Endothelial cell of umbilical vein (primary cell): ENCODE results near the gene CDR2. TPM values are rescaled to one million over a fixed set of nuclear protein-coding genes. Genes with fewer than 3 reads are reported as not detected.

Source experiments
- BruUV-seq: library from RNA; stranded (reverse); fragments of 400-500 nt; replicated peaks from 2 replicates; lab custom pipeline; 2021; lab: Mats Ljungman, UMichigan
- CTCF ChIA-PET: fragments of 300-600, 350-600 bp; sonication (Branson Sonifier 250); formaldehyde crosslinking; loops from one replicate; lab custom pipeline; 2021; ENCODE audit warnings: antibody characterized with exemption, inconsistent platforms; lab: Charles Lee
- POLR2A ChIA-PET: fragments of 300-600, 350-600 bp; sonication (Branson Sonifier 250); formaldehyde crosslinking; loops from one replicate; lab custom pipeline; 2021; ENCODE audit warnings: antibody characterized with exemption, inconsistent platforms; lab: Charles Lee
- DNase-seq: peaks from one replicate; pipeline ENCODE4 v3.0.0-alpha.2; 2011; ENCODE audit warnings: low read depth, low spot score
- FAIRE-seq: peaks from 2 replicates; lab custom pipeline; 2011; peaks lifted over from hg19 to GRCh38; lab: Jason Lieb, UNC
- H2AFZ ChIP-seq: 2 replicates; pipeline ENCODE4 v1.6.0; 2012; ENCODE audit warnings: low read depth, low read length, control low read depth, inconsistent platforms
- H3K27ac ChIP-seq: 2 replicates; pipeline ENCODE4 v1.5.1; 2011; ENCODE audit warnings: low read depth, mild to moderate bottlenecking, control low read depth, low read length, moderate library complexity; ENCODE audit not compliant: insufficient read depth
- H3K27me3 ChIP-seq, 2 experiments: 2 replicates each; pipeline versions ENCODE4 v1.6.0 to v1.6.1; 2011; ENCODE audit warnings: low read length in 2 of 2, mixed read lengths in 1 of 2; ENCODE audit not compliant: control insufficient read depth in 2 of 2, insufficient read depth in 2 of 2
- H3K36me3 ChIP-seq, 2 experiments: 2 replicates in 1 of 2; 3 replicates in 1 of 2; pipeline ENCODE4 v1.5.1; 2011; ENCODE audit warnings: low read length in 2 of 2, mild to moderate bottlenecking in 1 of 2, moderate library complexity in 1 of 2; ENCODE audit not compliant: control insufficient read depth in 2 of 2, insufficient read depth in 2 of 2; ENCODE audit errors: extremely low read depth in 1 of 2
- H3K4me1 ChIP-seq: 3 replicates; pipeline ENCODE4 v1.5.1; 2011; ENCODE audit warnings: mild to moderate bottlenecking, low read length; ENCODE audit not compliant: control insufficient read depth, insufficient read depth; ENCODE audit errors: extremely low read depth
- H3K4me2 ChIP-seq: 2 replicates; pipeline ENCODE4 v1.6.1; 2011; ENCODE audit warnings: low read length, control low read depth, mixed read lengths; ENCODE audit not compliant: insufficient read depth
- H3K4me3 ChIP-seq, 3 experiments: fragments of 200-600 bp in 1 of 3; sonication (generic), shearing (Covaris generic) in 1 of 3; replicated peaks in 1 of 3; 2 replicates each; pipeline ENCODE4 v1.5.1; 2011 to 2016; ENCODE audit warnings: control low read depth in 3 of 3, low read length in 3 of 3, mild to moderate bottlenecking in 2 of 3, inconsistent platforms in 1 of 3, low read depth in 1 of 3, moderate library complexity in 1 of 3; ENCODE audit not compliant: insufficient read depth in 1 of 3
- H3K79me2 ChIP-seq: 2 replicates; pipeline ENCODE4 v1.6.0; 2012; ENCODE audit warnings: low read length, inconsistent platforms; ENCODE audit not compliant: control insufficient read depth, insufficient read depth
- H3K9ac ChIP-seq: replicated peaks from 2 replicates; pipeline ENCODE3; 2011; ENCODE audit warnings: low read length, control low read depth; ENCODE audit not compliant: insufficient read depth; ENCODE audit errors: extremely low read depth
- H3K9me1 ChIP-seq: replicated peaks from 3 replicates; pipeline ENCODE4 v1.6.0; 2011; ENCODE audit warnings: mild to moderate bottlenecking, low read length; ENCODE audit not compliant: control insufficient read depth, insufficient read depth; ENCODE audit errors: extremely low read depth
- H3K9me3 ChIP-seq: replicated peaks from 2 replicates; pipeline ENCODE4 v1.5.1; 2012; ENCODE audit warnings: low read length, inconsistent platforms; ENCODE audit not compliant: control insufficient read depth, insufficient read depth
- H4K20me1 ChIP-seq: replicated peaks from 2 replicates; pipeline ENCODE3; 2011; ENCODE audit warnings: mild to moderate bottlenecking, low read length; ENCODE audit not compliant: control insufficient read depth, insufficient read depth; ENCODE audit errors: extremely low read depth
- EZH2 ChIP-seq: IDR thresholded peaks from 2 replicates; pipeline ENCODE4 v1.6.1; 2012; ENCODE audit warnings: borderline replicate concordance, low read depth, mild to moderate bottlenecking, moderate library complexity, low read length, inconsistent platforms; ENCODE audit not compliant: severe bottlenecking
- FOS ChIP-seq: IDR thresholded peaks from 2 replicates; pipeline ENCODE4 v1.6.1; 2011; ENCODE audit warnings: mild to moderate bottlenecking, low read length, moderate library complexity, borderline replicate concordance; ENCODE audit not compliant: insufficient read depth
- GATA2 ChIP-seq: IDR thresholded peaks from 2 replicates; pipeline ENCODE4 v1.7.0; 2011; ENCODE audit warnings: low read depth, mild to moderate bottlenecking, moderate library complexity, mixed read lengths, low read length; ENCODE audit not compliant: insufficient read length, insufficient read depth
- JUN ChIP-seq: IDR thresholded peaks from 2 replicates; pipeline ENCODE4 v1.6.1; 2011; ENCODE audit warnings: borderline replicate concordance, low read depth; ENCODE audit not compliant: insufficient read length, insufficient read depth
- MAX ChIP-seq: IDR thresholded peaks from 2 replicates; pipeline ENCODE4 v1.6.1; 2011; ENCODE audit not compliant: insufficient read depth, insufficient read length
- MYC ChIP-seq: IDR thresholded peaks from one replicate; pipeline ENCODE4 v1.6.1; 2011; ENCODE audit warnings: mild to moderate bottlenecking, low read depth, low read length
- POLR2A ChIP-seq: IDR thresholded peaks from 2 replicates; pipeline ENCODE4 v1.6.1; 2012; ENCODE audit warnings: low read depth, mild to moderate bottlenecking, control low read depth, low read length
- POLR2AphosphoS5 ChIP-seq: IDR thresholded peaks from 2 replicates; pipeline ENCODE4 v1.6.1; 2012; ENCODE audit warnings: low read depth, mild to moderate bottlenecking, control low read depth, low read length, moderate library complexity; ENCODE audit not compliant: insufficient read depth
- dilution Hi-C: fragments of 300-500 bp; cut with MboI; formaldehyde crosslinking; loops from one replicate; pipeline ENCODE4 v1.15.0; 2019; ENCODE audit warnings: low sequenced_read_pairs; ENCODE audit not compliant: extremely low pct_ligation_motif_present
- intact Hi-C: fragments of 100-400 bp; cut with micrococcal nuclease; formaldehyde crosslinking; loops from one replicate; pipeline ENCODE4 v1.10.0; 2022
- polyA plus RNA-seq, 4 experiments: library from polyadenylated mRNA; depleted of rRNA in 3 of 4; stranded (reverse) in 3 of 4; unstranded in 1 of 4; fragments of >200 nt; gene quantifications; 2 replicates each; pipeline versions ENCODE4 v1.2.1 to v1.2.3, GENCODE V29; 2011 to 2012; ENCODE audit warnings: missing spikeins in 1 of 4
- total RNA-seq: library from RNA; stranded (reverse); gene quantifications from 2 replicates; pipeline ENCODE4 v1.2.3, GENCODE V29; 2021
- TF ChIP-seq, protein P1 (sequence below), 2 donors: IDR thresholded peaks; 1 replicate in 1 of 2; 2 replicates in 1 of 2; pipeline ENCODE4 v1.5.1; 2011; ENCODE audit warnings: low read length in 2 of 2, mild to moderate bottlenecking in 2 of 2, moderate library complexity in 2 of 2, control low read depth in 1 of 2, inconsistent platforms in 1 of 2, low read depth in 1 of 2; ENCODE audit not compliant: insufficient read depth in 1 of 2; ENCODE audit errors: extremely low read depth in 1 of 2

Gene CDR2
- total and polyA plus RNA-seq, 2 donors (not counting 3 experiments of a cell fraction or from before 2014, with no cell fraction given), result 35.3 to 61.9 TPM

DNA sequence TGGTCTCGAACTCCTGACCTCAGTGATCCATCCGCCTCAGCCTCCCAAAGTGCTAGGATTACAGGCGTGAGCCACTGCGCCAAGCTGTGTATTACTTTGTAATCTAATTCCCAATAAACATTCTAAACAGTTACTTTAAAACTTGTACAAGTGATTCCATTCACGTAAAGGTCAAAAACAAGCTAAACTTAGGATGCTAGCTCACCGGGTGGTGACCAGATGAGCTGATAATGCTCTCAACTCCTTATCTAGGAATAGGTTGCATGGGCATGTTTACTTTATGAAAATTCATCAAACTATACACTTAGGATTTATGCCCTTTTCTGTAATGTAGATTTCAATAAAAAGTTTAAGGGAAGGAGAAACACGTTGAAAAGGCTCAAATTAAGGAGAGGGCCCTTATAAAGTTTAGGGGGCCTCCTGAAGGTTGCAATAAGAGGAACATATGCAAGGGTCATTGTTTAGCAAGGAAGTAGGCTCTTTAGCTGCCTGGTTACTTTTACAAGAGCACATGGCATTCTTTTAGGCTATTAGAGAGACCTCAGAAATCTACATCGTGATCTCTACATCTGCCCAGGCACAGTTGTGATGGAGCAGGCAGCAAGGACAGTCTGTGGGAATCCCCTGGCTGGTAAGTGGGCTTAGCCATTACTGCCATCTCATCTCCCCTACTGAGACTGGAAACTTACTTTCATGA is 13.3 kb downstream of the CDR2 start:
- no peak for FAIRE-seq
- H4K20me1 ChIP-seq, result peaks cover 5% of the 10 kb centered on the region
- no peaks in the 10 kb centered on the region for H3K9me3 ChIP-seq
- CTCF ChIA-PET, result interaction anchor here (1.0 to 1.5 kb wide), 2 partner anchors 12 to 15 kb away, joined by 3 read pairs; no protein-coding TSS in a partner anchor
- no peak overlapping the region for H3K9ac ChIP-seq
- H3K27ac ChIP-seq, result no peak overlapping the region
- no TSS peak for BruUV-seq
- TF ChIP-seq MAX, result no peak
- TF ChIP-seq EZH2, result no peak
- TF ChIP-seq JUN, result no peak
- no peak for TF ChIP-seq POLR2AphosphoS5
- no peak for TF ChIP-seq FOS
- TF ChIP-seq MYC, result no peak
- TF ChIP-seq POLR2A, result no peak
- TF ChIP-seq, protein P1, sequence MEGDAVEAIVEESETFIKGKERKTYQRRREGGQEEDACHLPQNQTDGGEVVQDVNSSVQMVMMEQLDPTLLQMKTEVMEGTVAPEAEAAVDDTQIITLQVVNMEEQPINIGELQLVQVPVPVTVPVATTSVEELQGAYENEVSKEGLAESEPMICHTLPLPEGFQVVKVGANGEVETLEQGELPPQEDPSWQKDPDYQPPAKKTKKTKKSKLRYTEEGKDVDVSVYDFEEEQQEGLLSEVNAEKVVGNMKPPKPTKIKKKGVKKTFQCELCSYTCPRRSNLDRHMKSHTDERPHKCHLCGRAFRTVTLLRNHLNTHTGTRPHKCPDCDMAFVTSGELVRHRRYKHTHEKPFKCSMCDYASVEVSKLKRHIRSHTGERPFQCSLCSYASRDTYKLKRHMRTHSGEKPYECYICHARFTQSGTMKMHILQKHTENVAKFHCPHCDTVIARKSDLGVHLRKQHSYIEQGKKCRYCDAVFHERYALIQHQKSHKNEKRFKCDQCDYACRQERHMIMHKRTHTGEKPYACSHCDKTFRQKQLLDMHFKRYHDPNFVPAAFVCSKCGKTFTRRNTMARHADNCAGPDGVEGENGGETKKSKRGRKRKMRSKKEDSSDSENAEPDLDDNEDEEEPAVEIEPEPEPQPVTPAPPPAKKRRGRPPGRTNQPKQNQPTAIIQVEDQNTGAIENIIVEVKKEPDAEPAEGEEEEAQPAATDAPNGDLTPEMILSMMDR (IDR thresholded peaks at IDR 0.05; ENCODE audit: extremely low read depth in 1 of 2, insufficient read depth in 1 of 2, low read depth in 1 of 2, low read length in 2 of 2), result no peak
- TF ChIP-seq GATA2, result no peak
- H3K27me3 ChIP-seq, result no peaks in the 10 kb centered on the region
- peaks cover 78% of the 10 kb centered on the region for H3K79me2 ChIP-seq
- intact Hi-C loops, result no loop called here
- peaks cover 12% of the 10 kb centered on the region for H3K4me1 ChIP-seq
- POLR2A ChIA-PET, result no interaction called here
- H3K4me3 ChIP-seq, result no peak overlapping the region
- no peak overlapping the region for H3K4me2 ChIP-seq
- peaks cover 15 to 33% of the 10 kb centered on the region in 2 experiments for H3K36me3 ChIP-seq
- dilution Hi-C loops, result no loop called here
- H3K9me1 ChIP-seq, result peaks cover 2% of the 10 kb centered on the region
- no peak overlapping the region for H2AFZ ChIP-seq
- no peak for DNase-seq
